Measurements from ENCODE around the gene FTSJ3.

GRCh38 chr17:63816669-63817068 lies 10.8 kb downstream of the FTSJ3 start:
- TF ChIP-seq BACH2 (CRISPR knock-in tag; IDR thresholded peaks at IDR 0.05; ENCODE audit: borderline replicate concordance) (no peak), ZC3H10 (CRISPR knock-in tag; IDR thresholded peaks at IDR 0.05) (no peak), POU6F1 (CRISPR knock-in tag; IDR thresholded peaks at IDR 0.05; ENCODE audit: borderline replicate concordance, low read depth) (no peak), ZNF70 (CRISPR knock-in tag; IDR thresholded peaks at IDR 0.05) (no peak), ARNTL (CRISPR knock-in tag; IDR thresholded peaks at IDR 0.05; ENCODE audit: borderline replicate concordance, low read depth) (no peak), PATZ1 (CRISPR knock-in tag; IDR thresholded peaks at IDR 0.05; ENCODE audit: borderline replicate concordance) (no peak), TCF4 (CRISPR knock-in tag; IDR thresholded peaks at IDR 0.05; ENCODE audit: borderline replicate concordance) (no peak), ISL1 (CRISPR knock-in tag; IDR thresholded peaks at IDR 0.05) (no peak)

All from SK-N-SH treated with all-trans-retinoic acid at 6 μM for 48 hours (cell line).